ENCODE results near the gene IP6K3.

Gene IP6K3

DNA sequence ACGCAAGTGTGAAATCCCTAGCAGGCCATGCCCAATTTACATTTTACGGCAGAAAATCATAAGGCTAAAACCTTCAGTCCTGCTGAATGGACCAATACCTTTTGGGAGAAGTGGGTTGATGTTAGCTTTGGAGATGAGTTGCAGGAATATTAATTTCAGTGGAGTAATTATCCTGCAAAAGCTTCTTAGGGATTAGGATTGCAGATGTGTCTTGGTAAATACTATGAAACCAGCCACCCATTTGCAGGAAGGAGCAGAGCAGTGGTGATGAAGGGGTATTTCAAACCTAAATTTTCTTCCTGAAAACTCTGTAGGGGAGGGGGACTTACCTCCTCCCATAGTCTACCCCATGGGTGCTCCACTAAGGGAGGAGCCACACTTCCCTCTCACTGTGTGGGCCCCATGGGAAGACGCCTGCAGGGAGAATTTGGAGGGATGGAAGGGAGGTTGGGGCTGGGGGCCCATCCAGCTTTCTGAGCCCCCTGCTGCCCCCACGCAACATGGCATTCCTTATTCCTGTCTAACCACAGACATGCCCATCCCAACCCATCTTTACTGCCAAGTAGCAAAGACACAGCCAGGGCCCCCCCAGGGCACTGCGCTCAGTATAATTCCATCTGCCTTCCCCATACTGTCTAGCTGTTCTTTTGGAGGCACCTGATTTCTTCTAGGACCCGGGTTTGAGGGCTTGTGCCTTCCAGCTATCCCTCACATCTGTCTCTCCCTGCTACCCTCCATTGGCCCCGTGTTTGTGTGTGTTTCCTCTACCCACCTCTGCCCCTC lies 20.6 kb downstream of the IP6K3 start:
- no peak overlapping the region for H3K4me3 ChIP-seq (ENCODE audit: low read depth, low read length)
- in situ Hi-C loops (cut with HindIII; ENCODE audit: low sequenced_read_pairs): no loop called here
- TF ChIP-seq, protein P1, sequence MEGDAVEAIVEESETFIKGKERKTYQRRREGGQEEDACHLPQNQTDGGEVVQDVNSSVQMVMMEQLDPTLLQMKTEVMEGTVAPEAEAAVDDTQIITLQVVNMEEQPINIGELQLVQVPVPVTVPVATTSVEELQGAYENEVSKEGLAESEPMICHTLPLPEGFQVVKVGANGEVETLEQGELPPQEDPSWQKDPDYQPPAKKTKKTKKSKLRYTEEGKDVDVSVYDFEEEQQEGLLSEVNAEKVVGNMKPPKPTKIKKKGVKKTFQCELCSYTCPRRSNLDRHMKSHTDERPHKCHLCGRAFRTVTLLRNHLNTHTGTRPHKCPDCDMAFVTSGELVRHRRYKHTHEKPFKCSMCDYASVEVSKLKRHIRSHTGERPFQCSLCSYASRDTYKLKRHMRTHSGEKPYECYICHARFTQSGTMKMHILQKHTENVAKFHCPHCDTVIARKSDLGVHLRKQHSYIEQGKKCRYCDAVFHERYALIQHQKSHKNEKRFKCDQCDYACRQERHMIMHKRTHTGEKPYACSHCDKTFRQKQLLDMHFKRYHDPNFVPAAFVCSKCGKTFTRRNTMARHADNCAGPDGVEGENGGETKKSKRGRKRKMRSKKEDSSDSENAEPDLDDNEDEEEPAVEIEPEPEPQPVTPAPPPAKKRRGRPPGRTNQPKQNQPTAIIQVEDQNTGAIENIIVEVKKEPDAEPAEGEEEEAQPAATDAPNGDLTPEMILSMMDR (IDR thresholded peaks at IDR 0.05; ENCODE audit: low read depth, low read length): no peak
- DNase-seq (ENCODE audit: low read depth, low spot score): no peak

DNA sequence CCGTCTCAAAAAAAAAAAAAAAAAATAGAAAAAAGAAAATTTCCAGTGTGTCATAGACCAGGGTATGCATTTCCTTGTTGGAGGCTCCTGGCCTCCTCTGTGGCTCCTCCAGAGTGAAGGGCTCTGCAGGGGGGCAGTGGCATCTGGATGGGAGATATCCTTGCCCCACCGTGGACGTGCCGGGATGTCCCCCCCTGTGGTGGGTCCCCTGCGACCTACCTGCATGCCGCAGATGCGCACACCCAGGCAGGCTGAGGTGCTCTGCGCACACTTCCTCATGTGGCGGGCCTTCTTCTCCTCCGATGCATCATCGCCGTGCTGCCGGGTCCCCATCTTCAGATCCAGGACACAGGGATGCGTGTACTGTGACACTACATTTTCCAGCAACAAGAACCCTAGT lies 21.5 kb downstream of the IP6K3 start:
- in situ Hi-C loops (cut with HindIII; ENCODE audit: low sequenced_read_pairs): no loop called here
- TF ChIP-seq, protein P1 (IDR thresholded peaks at IDR 0.05; ENCODE audit: low read depth, low read length): no peak
- DNase-seq (ENCODE audit: low read depth, low spot score): no peak

DNA sequence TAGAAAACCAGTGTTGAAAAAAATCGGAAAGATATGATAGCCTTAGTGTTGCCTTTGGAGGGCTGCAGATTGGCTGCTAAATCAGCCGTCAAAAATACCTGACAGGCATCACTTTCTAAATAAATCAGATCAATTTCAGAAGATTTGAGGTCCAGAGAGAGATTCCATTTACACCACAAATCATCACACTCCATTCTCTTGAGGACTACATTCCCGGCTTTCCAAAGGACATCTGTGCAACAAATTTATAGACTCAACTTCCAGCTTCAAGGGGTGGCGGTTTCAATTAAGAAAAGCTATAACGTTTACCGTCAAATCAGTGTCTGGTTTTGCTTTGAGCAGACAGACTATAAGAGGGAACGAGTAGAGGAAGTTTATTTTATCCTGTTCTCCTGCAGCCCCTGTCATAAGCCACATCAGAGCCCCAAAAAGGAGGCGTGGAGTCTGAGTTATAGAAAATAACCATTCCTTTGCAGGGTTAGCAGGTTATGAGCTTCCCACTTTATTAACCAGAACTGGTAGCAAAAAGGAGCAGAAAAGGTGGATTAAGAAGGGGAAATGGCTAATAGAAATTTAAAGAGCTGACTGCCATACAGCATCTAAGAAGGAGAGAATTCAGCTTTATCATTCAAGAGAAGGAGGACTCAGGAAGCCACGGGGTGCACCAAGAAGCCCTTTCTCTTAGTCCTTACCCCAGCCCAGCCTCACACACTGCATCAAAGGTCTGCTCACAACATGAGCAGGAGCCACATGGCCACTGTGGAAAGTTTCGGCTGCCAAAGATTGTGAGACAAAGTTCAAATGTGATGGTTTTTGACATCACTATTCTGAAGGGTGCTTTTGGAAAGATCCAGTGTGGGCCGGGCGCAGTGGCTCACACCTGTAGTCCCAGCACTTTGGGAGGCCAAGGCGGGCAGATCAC lies 22.3 kb downstream of the IP6K3 start:
- TF ChIP-seq, protein P1 (IDR thresholded peaks at IDR 0.05; ENCODE audit: low read depth, low read length): no peak
- no peak for DNase-seq (ENCODE audit: low read depth, low spot score)
- in situ Hi-C loops (cut with HindIII; ENCODE audit: low sequenced_read_pairs): no loop called here
- no peak overlapping the region for H3K4me3 ChIP-seq (ENCODE audit: low read depth, low read length)

More for the DNA sequence above, 21.5 kb downstream of the IP6K3 start:
- H3K4me3 ChIP-seq (ENCODE audit: low read depth, low read length): no peak overlapping the region

DNA sequence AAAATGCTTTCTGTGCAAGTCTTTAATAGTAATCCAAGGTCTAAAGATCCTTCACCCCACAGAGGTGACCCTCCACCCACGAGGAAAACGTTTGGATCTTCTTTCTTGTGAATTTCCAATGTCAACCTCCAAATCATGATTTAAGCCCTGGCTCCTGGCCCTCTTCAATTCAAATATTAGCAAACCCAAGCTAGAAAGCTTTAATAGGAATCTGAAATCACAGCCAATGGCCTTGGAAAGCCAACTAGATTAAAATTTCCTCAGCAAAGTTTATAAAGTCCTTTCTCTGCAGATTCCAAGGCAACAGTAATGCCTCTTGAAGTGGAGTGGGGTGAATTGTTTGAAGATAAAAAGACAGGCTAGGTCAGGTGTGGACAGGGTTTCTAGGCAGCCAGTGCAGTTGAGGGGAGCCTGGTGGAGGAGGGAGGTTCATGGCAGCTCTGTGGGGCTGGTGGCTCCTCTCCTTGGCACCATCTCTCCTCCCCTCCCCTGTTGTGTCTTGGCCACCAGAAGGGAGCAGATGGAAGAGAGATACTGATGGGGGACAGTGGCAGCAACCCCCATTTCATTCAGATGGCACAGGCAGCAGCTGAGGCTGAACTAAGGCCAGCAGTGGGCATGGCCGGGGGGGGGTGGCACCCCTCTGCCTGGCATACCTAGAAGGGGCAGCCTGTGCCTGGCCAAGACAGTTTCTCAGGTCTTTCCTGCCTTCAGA lies 23.2 kb downstream of the IP6K3 start:
- TF ChIP-seq, protein P1 (IDR thresholded peaks at IDR 0.05; ENCODE audit: low read depth, low read length): no peak
- no peak for DNase-seq (ENCODE audit: low read depth, low spot score)
- in situ Hi-C loops (cut with HindIII; ENCODE audit: low sequenced_read_pairs): no loop called here

DNA sequence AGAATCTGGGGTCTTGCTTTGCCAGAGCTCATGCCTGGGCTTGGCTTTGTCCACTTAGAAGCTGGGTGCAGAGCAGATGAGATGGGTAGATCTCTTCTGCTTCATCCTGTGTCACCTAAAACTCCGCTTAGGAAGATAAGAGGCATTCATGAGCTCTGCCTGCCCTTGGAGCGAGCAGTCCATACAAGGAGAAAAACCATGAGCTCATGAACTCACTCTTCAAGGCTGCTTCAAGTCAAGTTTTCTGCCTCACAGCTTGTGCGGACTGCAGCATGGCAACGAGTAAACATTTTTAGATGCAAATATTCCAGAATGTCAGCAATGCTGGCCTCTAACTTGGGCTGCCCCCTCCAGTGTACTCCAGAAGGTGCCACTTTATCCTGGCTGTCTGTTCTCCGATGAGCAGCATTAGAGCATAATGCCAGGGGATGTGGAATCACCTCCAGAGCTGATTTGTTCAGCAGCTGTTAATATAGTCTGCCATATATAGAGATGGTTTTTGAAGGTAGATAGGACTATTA lies 24.5 kb downstream of the IP6K3 start:
- H3K4me3 ChIP-seq (ENCODE audit: low read depth, low read length): no peak overlapping the region
- no peak for DNase-seq (ENCODE audit: low read depth, low spot score)
- TF ChIP-seq, protein P1 (IDR thresholded peaks at IDR 0.05; ENCODE audit: low read depth, low read length): no peak
- in situ Hi-C loops (cut with HindIII; ENCODE audit: low sequenced_read_pairs): no loop called here

More for the DNA sequence above, 23.2 kb downstream of the IP6K3 start:
- H3K4me3 ChIP-seq (ENCODE audit: low read depth, low read length): no peak overlapping the region

DNA sequence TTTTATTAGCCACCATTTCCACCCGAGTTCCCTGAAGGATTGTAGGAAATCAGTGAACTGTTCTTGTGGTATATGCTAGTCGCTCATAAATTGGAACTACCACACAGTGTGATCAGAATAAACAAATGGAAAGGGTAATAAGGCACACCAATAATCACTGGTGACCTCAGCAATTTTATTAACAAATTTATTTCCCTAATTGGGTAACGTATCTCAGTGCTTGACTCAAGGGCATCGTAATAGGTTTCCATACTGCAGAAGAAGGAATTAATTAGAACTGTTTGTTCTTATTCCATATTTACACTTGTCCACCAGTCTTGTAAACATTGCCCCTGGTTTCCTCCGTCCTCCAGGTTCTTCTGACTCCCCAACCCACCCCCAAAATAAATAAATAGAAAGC lies 25.2 kb downstream of the IP6K3 start:
- no peak for DNase-seq (ENCODE audit: low read depth, low spot score)
- in situ Hi-C loops (cut with HindIII; ENCODE audit: low sequenced_read_pairs): no loop called here
- H3K4me3 ChIP-seq (ENCODE audit: low read depth, low read length): no peak overlapping the region
- TF ChIP-seq, protein P1 (IDR thresholded peaks at IDR 0.05; ENCODE audit: low read depth, low read length): no peak
